Measurements from ENCODE around the gene RTN4RL1.
"Not testable (repeated sequence)": the region's sequence is repeated elsewhere in the genome, so short reads cannot be mapped to it uniquely, and the experiment has no call there.

RTN4RL1 gene

GRCh38 chr17:1997927-1998742, 27.0 kb downstream of the RTN4RL1 start:
- DNase-seq: no peak

GRCh38 chr17:1997289-1997926, 27.7 kb downstream of the RTN4RL1 start:
- DNase-seq: no peak

DNA sequence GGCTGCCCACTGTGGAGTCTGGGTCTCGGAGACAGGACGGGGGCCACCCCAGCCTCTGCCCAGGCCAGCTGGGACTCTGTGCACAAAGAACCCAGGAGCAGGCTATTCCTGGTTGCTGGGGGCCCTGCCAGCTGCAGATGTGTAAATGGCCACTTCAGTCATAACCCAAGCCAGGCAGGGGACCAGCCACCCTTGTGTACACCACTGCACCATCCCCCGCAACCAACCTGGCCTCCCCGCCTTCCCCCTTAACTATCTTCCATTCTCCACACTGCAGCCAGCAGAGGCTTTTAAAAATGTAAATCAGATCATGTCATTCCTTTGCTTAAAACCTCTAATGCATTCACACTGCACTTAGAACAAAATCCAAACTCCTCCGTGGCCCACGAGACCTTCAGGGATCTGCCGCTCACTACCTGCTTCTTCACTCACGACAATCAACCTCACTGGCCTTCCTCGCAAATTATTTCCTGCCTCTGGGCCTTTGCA, 28.3 kb downstream of the RTN4RL1 start:
- DNase-seq: no peak

DNA sequence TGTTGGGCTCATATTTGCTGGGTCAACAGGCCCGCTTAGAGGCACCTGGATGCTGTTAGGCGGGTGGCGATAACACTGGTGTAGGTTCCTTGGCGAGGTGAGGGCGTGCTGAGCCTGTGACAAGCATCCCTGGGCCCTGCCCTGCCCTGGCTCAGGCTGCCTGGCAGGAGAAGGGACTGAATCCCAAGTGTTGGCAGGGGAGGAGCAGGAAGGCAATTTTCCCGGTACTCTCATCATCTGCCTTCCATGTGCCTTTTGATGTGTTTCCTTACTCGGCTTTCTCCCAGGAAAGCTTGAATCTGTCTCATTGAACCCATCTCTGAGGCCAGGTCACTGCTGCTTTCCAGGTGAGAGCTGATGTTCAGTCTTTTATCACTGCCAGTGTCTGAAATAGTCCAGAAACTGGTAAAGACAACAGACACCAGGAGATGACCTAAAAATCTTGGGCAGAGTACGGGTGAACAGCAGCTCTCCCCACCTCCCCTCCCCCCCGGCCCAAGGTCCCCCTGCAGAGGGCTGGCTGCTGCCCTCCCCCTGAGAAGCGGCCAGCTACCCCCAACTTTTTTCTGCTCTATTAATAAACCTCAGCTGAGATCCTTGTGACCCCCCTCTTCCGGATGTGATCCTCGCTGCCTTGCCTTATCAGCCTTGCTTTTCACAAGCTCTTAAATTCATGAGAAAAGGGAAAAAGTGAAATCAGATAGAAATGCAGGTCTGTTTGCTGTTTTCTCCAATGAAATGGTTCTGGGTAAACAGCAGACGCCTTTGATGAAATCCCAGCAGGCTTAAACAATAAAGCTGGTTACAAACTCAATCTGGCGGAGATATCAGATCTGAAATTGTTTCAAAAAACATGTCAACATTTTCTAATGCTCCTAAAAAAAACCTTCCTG, 29.0 kb downstream of the RTN4RL1 start:
- no peak for DNase-seq

- DNase-seq: no peak
Observed at GRCh38 chr17:1995321-1995892, 29.7 kb downstream of the RTN4RL1 start.

DNA sequence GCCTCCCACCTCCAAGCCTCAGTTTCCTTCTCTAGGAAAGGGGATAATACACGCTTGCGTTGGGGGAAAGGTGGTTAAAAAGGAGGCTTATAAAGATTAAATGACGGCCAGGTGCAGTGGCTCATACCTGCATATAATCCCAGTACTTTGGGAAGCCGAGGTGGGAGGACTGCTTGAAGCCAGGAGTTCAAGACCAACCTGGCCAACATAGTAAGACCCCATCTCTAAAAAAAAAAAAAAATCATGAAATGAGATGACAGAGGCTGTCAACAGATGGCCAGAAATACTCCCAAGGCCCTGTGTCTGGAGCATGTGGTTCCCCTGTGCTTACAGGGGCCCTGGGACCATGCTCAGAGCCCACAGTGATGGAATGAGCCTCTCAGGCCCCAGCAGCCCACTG, 30.4 kb downstream of the RTN4RL1 start:
- no peak for DNase-seq

GRCh38 chr17:1992541-1992940, 32.6 kb downstream of the RTN4RL1 start:
- no peak for DNase-seq

DNA sequence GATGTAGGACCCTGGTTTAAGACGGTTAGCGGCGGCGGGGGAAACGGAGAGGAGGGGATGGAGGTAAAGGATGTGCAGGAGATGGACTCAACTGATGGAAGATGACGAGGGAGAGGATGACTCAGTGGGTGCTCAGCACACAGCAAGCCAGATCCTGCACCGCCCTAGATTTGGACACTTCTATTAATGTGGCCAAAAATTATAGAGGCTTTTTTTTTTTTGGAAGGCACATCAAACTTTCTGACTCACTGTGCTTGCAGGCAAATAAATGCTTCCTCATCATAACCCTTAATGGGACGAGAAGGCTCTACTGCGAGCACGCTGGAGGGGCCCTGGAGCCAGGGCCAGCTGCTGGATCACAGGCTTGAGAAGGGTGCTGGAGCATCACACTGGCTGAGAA, 36.0 kb downstream of the RTN4RL1 start:
- DNase-seq: no peak

DNA sequence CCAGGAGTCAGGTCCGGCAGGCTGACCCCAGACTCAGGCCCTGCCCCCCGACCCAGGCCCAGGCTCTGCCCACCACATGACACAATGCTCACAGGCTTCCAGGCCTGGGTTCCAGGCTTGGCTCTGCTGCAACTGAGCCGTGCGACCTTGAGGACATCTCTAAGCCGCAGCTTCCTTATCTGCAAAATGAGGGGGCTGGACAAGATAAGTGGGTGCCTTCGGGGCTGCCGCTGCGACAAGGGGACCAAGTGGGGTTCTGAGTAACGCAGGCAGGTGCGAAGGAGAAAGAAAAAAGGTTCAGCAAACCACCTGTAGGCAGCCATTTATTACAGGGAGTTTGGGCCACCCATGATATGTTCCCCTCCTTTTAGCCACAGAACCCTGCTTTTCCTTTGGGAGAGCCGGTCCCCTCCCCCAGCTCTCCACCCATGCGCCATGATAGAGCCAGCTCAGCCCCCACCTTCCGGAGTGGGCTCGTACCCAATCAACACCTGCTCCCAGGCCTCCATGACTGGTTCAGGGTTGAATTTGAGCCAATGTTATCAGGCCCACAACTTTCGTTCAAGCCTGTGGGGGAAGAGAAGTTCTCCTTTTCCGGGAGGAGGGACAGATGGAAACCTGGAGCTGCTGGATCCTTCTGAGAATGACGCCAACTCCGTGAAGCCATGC, 38.2 kb downstream of the RTN4RL1 start:
- no peak for DNase-seq

DNA sequence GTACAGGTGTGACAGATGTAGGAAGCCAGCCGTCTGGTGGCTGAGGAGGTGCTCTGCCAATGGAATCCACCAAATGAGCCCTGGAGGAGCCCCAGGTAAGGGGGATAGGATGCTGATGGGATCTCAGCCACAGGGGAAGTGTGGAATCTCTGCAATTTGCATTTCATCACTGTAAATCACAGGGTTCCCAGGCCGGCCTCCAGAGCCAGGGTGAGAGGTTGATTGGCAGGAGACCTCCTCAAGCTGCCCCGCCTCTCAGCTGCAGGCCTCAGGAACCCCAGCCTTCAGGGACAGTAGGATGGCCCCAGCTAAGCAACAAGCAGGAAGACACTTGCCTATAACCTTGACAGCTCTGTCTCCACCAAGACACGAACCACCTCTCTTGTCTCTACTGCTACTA, 39.4 kb downstream of the RTN4RL1 start:
- DNase-seq: no peak

DNA sequence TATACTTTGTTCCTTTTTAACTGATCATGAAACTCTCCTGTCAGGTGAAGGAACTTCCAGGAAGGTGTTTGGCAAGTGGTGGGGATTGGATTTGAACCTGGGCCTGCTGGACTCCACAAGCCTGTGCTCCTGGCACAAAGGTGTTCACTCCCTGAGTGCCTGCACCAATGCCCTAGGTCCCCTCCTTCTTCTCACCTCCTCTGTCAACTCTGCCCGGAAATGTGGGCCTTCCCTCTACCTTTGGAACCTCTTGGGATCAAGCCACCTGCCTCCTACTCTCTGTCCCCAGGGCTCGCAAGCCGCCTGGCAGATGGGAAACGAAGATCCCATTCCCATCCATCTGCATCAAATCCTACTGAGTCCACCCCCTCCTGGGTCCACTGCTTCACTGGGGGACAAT, 40.0 kb downstream of the RTN4RL1 start:
- no peak for DNase-seq

DNA sequence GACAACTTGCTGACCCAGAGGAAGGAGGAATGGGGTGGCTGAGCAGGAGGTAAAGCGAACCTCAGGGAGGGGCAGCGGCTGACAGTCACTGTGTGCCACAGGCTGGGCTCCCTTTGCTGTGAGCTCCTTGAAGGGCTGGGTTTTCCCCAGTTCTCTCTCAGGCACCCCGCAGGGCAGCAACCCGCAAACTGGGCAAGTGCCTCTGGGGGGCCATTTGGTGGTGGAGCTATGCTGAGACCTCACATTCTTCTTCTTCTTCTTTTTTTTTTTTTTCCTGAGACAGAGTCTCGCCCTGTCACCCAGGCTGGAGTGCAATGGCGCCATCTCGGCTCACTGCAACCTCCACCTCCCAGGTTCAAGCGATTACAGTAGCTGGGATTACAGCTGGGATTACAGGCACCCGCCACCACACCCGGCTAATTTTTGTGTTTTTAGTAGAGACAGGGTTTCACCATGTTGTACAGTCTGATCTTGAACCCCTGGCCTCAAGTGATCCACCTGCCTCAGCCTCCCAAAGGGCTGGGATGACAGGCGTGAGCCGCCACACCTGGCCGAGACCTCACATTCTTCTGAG, 42.3 kb downstream of the RTN4RL1 start:
- DNase-seq: not testable (repeated sequence)

DNA sequence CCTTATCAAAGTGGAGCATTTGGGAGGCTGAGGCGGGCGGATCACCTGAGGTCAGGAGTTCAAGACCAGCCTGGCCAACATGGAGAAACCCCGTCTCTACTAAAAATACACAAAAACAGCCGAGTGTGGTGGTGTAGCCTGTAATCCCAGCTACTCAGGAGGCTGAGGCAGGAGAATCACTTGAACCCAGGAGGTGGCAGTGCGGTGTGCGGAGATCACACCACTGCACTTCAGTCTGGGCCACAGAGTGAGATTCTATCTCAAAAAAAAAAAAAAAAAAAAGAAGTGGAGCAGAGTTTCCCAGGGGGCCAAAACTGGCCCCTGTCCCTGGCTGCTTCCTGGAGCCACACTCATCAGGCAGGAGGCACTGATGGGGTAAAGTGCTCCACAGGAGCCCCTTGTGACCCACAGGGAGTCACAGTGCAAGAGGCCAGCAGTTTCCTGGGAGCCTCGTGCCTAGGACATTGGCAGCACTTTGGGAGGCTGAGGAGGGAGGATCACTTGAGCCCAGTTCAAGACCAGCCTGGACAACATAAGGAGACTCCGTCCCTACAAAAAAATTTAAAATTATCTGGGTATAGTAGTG, 44.4 kb downstream of the RTN4RL1 start:
- DNase-seq: no peak

GRCh38 chr17:1979182-1979985, 45.8 kb downstream of the RTN4RL1 start:
- DNase-seq: no peak

- DNase-seq: no peak
Observed at GRCh38 chr17:1978396-1978949, 46.7 kb downstream of the RTN4RL1 start.

DNA sequence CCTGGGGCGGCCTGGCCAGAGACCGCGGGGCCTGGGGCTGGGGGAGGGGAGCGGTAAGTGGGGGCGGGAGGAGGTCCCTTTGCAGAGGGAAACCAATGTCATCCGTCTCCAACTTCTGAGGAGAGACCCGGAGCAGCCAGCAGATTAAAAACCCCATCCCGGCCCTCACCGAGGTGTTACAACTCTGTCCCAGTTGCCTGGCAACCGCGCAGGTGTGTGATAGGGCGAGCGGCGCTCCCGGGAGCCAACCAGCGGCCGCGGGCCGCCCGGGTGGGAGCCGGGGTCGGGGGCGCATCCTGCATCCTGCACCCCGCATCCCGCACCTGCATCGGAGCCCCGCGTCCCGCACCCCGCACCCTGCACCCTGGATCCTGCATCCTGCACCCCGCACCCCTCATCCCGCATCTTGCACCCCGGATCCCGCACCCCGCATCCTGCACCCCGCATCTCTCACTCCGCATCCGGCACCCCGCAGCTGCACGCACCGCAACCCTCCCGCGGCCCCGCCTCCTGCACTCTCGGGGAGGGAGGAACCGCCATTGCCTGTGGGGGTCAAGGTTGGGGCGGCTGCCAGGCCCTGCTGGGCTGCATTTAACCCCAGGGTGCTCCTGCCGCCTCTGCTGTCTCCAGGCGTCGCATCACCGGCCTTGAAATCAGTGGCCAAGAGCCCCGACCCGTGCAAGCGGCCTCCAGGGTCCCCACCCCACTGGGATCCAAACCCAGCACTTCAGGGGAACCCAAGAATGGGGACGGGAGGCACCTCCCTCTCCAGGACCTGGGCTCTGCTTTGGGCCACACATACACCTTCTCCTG, 47.3 kb downstream of the RTN4RL1 start:
- DNase-seq: no peak

DNA sequence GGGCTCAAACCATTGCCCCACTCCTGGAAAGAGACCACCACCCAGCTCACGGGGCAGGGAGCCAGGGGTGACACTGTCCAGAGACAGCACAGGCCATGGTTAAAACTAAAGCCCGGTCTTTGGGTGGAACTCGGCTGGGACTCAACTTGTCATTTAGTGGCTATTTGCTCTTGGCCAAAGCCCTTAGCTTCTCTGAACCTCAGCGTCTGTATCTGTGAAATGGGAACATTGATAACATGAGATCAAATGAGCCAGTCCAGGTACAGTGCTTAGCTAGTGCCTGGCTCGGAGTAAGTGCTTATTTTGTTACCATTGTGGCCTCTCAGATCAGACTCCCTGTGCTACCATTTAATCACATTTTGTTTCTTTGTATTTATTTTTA, 48.5 kb downstream of the RTN4RL1 start:
- no peak for DNase-seq

- no peak for DNase-seq
Observed at GRCh38 chr17:1976000-1976682, 49.0 kb downstream of the RTN4RL1 start.

DNA sequence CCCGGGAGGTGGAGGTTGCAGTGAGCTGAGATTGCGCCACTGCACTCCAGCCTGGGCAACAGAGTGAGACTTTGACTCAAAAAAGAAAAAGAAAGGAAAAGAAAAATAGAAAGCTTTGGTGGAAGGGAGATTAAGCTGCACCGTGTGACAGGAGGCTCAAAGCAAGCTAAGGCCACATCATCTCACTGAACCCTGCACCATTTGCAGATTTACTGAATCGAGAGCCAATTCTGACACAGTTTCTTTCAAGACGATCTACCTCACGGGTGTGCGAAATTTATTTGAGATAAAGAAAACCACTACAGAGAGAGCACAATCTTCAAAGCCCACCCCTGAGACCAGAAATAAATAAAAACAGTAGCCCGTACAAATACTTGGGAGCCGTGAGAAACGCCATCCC, 49.6 kb downstream of the RTN4RL1 start:
- DNase-seq: no peak
